Measurements from ENCODE around the gene MUC20.

- TF ChIP-seq YY1 (IDR thresholded peaks at IDR 0.05; ENCODE audit: low read depth, low read length), result no peak
- no peak for TF ChIP-seq CBX5 (IDR thresholded peaks at IDR 0.05; ENCODE audit: low read depth, low read length)
- no peak for TF ChIP-seq SIN3A (conservative IDR thresholded peaks at IDR 0.05 in 1 of 2, IDR thresholded peaks at IDR 0.05 in 1 of 2; ENCODE audit: low read depth in 1 of 2, low read length in 2 of 2)
- TF ChIP-seq CTCF (IDR thresholded peaks at IDR 0.05; ENCODE audit: control extremely low read depth in 1 of 3, insufficient read depth in 1 of 3, low read depth in 1 of 3, low read length in 3 of 3), result no peak
- TF ChIP-seq SUZ12 (IDR thresholded peaks at IDR 0.05; ENCODE audit: low read length), result no peak
- TF ChIP-seq CHD2 (IDR thresholded peaks at IDR 0.05; ENCODE audit: low read length), result no peak
- no peak for TF ChIP-seq GTF2F1 (IDR thresholded peaks at IDR 0.05; ENCODE audit: borderline replicate concordance, low read depth, low read length)
- no peak for TF ChIP-seq EZH2 (IDR thresholded peaks at IDR 0.05; ENCODE audit: low read depth, low read length, severe bottlenecking)
- TF ChIP-seq POLR2A (IDR thresholded peaks at IDR 0.05; ENCODE audit: control extremely low read depth in 1 of 2, low read depth in 2 of 2, low read length in 2 of 2), result no peak
- no peak for TF ChIP-seq RXRA (IDR thresholded peaks at IDR 0.05; ENCODE audit: insufficient read depth, low read depth, low read length)
- no peak for TF ChIP-seq ZNF274 (IDR thresholded peaks at IDR 0.05; ENCODE audit: borderline replicate concordance, extremely low read depth, low read length)
- no peak for TF ChIP-seq SAP30 (IDR thresholded peaks at IDR 0.05; ENCODE audit: insufficient read depth, insufficient replicate concordance, low read length)
These were observed 6.9 kb downstream of the MUC20 start for GRCh38 chr3:195727606-195728195.

Measured in H1 (cell line).